ENCODE measurements around the gene PCCB.

DNA sequence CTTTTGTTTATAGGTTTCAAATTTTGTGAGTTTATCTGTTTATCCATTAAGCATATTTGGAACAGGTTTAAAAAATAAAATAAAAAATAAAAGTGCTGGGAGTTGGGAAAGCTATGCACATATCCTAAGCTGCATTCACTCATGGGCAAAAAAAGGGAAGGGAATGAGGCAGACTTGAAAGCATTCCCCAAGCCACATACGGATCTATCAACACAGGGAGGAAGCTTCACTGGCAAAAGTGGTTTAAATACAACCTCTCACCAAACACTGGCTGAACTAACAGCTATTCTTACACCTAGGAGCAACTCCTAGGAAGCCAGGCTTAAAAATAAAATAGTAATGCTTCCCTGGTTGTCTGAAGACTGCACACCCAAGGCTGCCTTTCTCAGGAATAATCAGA lies 101.2 kb downstream of the PCCB start:
- TF ChIP-seq, protein P1, sequence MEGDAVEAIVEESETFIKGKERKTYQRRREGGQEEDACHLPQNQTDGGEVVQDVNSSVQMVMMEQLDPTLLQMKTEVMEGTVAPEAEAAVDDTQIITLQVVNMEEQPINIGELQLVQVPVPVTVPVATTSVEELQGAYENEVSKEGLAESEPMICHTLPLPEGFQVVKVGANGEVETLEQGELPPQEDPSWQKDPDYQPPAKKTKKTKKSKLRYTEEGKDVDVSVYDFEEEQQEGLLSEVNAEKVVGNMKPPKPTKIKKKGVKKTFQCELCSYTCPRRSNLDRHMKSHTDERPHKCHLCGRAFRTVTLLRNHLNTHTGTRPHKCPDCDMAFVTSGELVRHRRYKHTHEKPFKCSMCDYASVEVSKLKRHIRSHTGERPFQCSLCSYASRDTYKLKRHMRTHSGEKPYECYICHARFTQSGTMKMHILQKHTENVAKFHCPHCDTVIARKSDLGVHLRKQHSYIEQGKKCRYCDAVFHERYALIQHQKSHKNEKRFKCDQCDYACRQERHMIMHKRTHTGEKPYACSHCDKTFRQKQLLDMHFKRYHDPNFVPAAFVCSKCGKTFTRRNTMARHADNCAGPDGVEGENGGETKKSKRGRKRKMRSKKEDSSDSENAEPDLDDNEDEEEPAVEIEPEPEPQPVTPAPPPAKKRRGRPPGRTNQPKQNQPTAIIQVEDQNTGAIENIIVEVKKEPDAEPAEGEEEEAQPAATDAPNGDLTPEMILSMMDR (conservative IDR thresholded peaks at IDR 0.05): no peak
- TF ChIP-seq ZFX (IDR thresholded peaks at IDR 0.05): no peak
